ENCODE measurements around the gene RGS3.
"Not testable (repeated sequence)": the region's sequence is repeated elsewhere in the genome, so short reads cannot be mapped to it uniquely, and the experiment has no call there.

RGS3 gene

GRCh38 chr9:113624721-113625120, 161.2 kb downstream of the RGS3 start:
- DNase-seq = no peak

- no peak for DNase-seq
Measured at GRCh38 chr9:113625486-113625885, 162.0 kb downstream of the RGS3 start.

- no peak for DNase-seq
Measured at GRCh38 chr9:113626735-113627495, 163.4 kb downstream of the RGS3 start.

- DNase-seq = no peak
Measured at GRCh38 chr9:113628621-113629020, 165.1 kb downstream of the RGS3 start.

- no peak for DNase-seq
Measured at GRCh38 chr9:113630386-113631136, 167.0 kb downstream of the RGS3 start.

GRCh38 chr9:113631137-113631765, 167.7 kb downstream of the RGS3 start:
- no peak for DNase-seq

GRCh38 chr9:113631871-113632665, 168.5 kb downstream of the RGS3 start:
- DNase-seq = no peak

- no peak for DNase-seq
Measured at GRCh38 chr9:113632776-113633590, 169.5 kb downstream of the RGS3 start.

- no peak for DNase-seq
Measured at GRCh38 chr9:113633782-113634595, 170.5 kb downstream of the RGS3 start.

GRCh38 chr9:113634596-113635515, 171.3 kb downstream of the RGS3 start:
- no peak for DNase-seq

GRCh38 chr9:113635586-113635985, 172.1 kb downstream of the RGS3 start:
- DNase-seq = no peak

- DNase-seq = no peak
Measured at GRCh38 chr9:113636165-113636564, 172.6 kb downstream of the RGS3 start.

GRCh38 chr9:113636693-113637092, 173.2 kb downstream of the RGS3 start:
- no peak for DNase-seq

- no peak for DNase-seq
Measured at GRCh38 chr9:113638490-113638889, 175.0 kb downstream of the RGS3 start.

- DNase-seq = no peak
Measured at GRCh38 chr9:113638897-113639296, 175.4 kb downstream of the RGS3 start.

- DNase-seq = not testable (repeated sequence)
Measured at GRCh38 chr9:113639411-113639970, 176.0 kb downstream of the RGS3 start.

- no peak for DNase-seq
Measured at GRCh38 chr9:113640418-113640817, 176.9 kb downstream of the RGS3 start.

GRCh38 chr9:113641100-113641885, 177.8 kb downstream of the RGS3 start:
- DNase-seq = no peak

- DNase-seq = no peak
Measured at GRCh38 chr9:113644321-113644720, 180.8 kb downstream of the RGS3 start.
